ENCODE results near the gene TSPYL4. TPM values are rescaled to one million over a fixed set of nuclear protein-coding genes. Genes with fewer than 3 reads are reported as not detected.
A peak's percentile ranks its signal among the peaks of the same experiment; 100 is the strongest.

TSPYL4 gene
- total RNA-seq (10 to 100 TPM; 16.2 to 45.7 (median 32.6) TPM), polyA plus RNA-seq (10 to 100 TPM; 14.6 to 58.4 (median 16.0) TPM)
- long read RNA-seq, donor 1, full-length matches to known transcripts, result 84 of 84 reads
- long read RNA-seq, donor 1, partial matches to known transcripts, result 0 of 84 reads
- long read RNA-seq, donor 1, other reads (novel, unspliced or antisense), result 0 of 84 reads
- long read RNA-seq, donor 2, full-length matches to known transcripts, result 117 of 117 reads
- long read RNA-seq, donor 2, partial matches to known transcripts, result 0 of 117 reads
- long read RNA-seq, donor 2, other reads (novel, unspliced or antisense), result 0 of 117 reads
- long read RNA-seq, donor 3, full-length matches to known transcripts, result 95 of 95 reads
- long read RNA-seq, donor 3, partial matches to known transcripts, result 0 of 95 reads
- long read RNA-seq, donor 3, other reads (novel, unspliced or antisense), result 0 of 95 reads
- long read RNA-seq, donor 4, full-length matches to known transcripts, result 3 of 3 reads
- long read RNA-seq, donor 4, partial matches to known transcripts, result 0 of 3 reads
- long read RNA-seq, donor 4, other reads (novel, unspliced or antisense), result 0 of 3 reads
- long read RNA-seq, donor 5, full-length matches to known transcripts, result 10 of 12 reads
- long read RNA-seq, donor 5, partial matches to known transcripts, result 0 of 12 reads
- long read RNA-seq, donor 5, other reads (novel, unspliced or antisense), result 2 of 12 reads
- long read RNA-seq, donor 6, full-length matches to known transcripts, result 8 of 10 reads
- long read RNA-seq, donor 6, partial matches to known transcripts, result 0 of 10 reads
- long read RNA-seq, donor 6, other reads (novel, unspliced or antisense), result 2 of 10 reads
- long read RNA-seq, donor 7, full-length matches to known transcripts, result 43 of 43 reads
- long read RNA-seq, donor 7, partial matches to known transcripts, result 0 of 43 reads
- long read RNA-seq, donor 7, other reads (novel, unspliced or antisense), result 0 of 43 reads
- long read RNA-seq, donor 8, full-length matches to known transcripts, result 70 of 70 reads
- long read RNA-seq, donor 8, partial matches to known transcripts, result 0 of 70 reads
- long read RNA-seq, donor 8, other reads (novel, unspliced or antisense), result 0 of 70 reads
- long read RNA-seq, donor 9, full-length matches to known transcripts, result 83 of 83 reads
- long read RNA-seq, donor 9, partial matches to known transcripts, result 0 of 83 reads
- long read RNA-seq, donor 9, other reads (novel, unspliced or antisense), result 0 of 83 reads
- long read RNA-seq, donor 10, full-length matches to known transcripts, result 38 of 38 reads
- long read RNA-seq, donor 10, partial matches to known transcripts, result 0 of 38 reads
- long read RNA-seq, donor 10, other reads (novel, unspliced or antisense), result 0 of 38 reads

DNA sequence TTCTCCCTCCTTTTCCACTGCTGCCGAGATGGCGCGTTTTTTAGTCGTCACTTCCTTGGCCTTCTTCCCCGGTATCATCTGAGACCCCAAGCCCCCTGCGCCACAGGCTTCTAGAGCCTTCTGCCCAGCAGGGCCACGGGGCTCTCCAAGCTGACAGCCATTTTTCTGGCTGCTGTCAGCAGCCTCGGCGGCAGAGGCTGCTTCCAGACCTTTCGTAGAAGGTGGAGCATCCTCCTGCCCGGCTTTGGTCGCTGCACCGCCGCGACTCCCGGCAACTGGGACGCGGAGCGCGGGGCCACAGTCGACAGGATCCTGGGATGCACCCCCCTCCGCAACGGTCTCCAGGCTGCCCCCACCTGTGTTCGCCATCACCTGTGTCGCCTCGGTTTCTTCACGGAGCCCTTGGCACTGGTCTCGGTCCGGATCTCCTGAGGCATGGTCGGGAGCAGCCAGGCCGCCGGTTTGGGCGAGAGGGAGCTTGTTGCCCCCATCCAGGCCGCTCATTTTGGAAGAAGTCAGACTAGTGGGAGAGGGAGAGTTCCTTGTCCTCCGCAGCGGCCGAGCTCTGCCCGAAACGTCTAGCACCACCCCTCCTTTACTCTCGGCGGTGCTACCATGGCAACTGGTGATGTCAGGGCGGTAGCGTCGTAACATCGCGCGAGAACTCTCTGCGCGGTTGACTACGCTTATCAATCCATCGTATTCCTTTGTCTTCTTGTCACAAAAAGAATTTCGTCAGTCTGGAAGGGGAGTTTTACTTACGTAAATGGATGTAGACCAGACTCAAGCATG lies at the start of gene TSPYL4:
Gene TSPYL4 (minus strand): TSS at position 571 of the 792 bp plus-strand sequence. CDS start 67 bp downstream, at position 504.
- no peaks in the 10 kb centered on the region for H3K36me3 ChIP-seq (replicated peaks in 1 of 2)
- TF ChIP-seq, protein P1, sequence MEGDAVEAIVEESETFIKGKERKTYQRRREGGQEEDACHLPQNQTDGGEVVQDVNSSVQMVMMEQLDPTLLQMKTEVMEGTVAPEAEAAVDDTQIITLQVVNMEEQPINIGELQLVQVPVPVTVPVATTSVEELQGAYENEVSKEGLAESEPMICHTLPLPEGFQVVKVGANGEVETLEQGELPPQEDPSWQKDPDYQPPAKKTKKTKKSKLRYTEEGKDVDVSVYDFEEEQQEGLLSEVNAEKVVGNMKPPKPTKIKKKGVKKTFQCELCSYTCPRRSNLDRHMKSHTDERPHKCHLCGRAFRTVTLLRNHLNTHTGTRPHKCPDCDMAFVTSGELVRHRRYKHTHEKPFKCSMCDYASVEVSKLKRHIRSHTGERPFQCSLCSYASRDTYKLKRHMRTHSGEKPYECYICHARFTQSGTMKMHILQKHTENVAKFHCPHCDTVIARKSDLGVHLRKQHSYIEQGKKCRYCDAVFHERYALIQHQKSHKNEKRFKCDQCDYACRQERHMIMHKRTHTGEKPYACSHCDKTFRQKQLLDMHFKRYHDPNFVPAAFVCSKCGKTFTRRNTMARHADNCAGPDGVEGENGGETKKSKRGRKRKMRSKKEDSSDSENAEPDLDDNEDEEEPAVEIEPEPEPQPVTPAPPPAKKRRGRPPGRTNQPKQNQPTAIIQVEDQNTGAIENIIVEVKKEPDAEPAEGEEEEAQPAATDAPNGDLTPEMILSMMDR (IDR thresholded peaks at IDR 0.05), result no peak
- TF ChIP-seq POLR2A (IDR thresholded peaks at IDR 0.05), result peak; percentile 90 to 96
- H3K4me3 ChIP-seq, result peak within 1 kb of the TSS; percentile 91 to 96 (median 95)
- H3K27ac ChIP-seq, result peak within 1 kb of the TSS; percentile 82 to 98 (median 87)
- H3K27me3 ChIP-seq, result no peaks in the 10 kb centered on the region
- H3K4me1 ChIP-seq (replicated peaks in 1 of 2), result peaks cover 42 to 63% of the 10 kb centered on the region in 2 donors
- DNase-seq, result peak; percentile 95 to 99 (median 97)
- 0 to 1% (median 1%) methylated on average over 31 to 53 of the region's 53 CpGs for WGBS, 4 donors
- intact Hi-C loops (cut with DNase I), result no loop called here
- H3K9me3 ChIP-seq (replicated peaks in 1 of 3), result no peaks in the 10 kb centered on the region

DNA sequence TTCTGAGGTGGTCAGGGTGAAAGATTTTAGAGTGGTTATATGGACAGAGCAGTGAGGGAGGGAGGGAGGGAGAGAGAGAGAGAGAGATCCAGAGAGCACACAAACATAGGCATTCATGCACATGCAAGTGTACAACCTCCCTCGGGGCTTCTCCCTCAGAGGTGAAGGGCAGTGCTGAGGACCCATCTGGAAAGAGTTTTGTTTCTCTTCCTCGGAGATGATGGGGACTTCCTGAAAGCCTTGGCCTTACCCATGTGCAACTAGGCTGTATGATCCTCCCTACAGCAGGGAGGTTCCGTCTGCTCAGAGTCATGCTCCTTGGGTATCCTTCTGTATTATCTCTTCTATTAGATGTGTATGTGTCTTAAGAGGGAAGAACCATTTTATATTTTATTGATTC lies 47.2 kb upstream of the TSPYL4 start:
- Histone ChIP-seq H3K4me1 (replicated peaks in 1 of 2) (peaks cover 0 to 10% of the 10 kb centered on the region in 2 donors), H3K9me3 (replicated peaks in 1 of 3) (no peaks in the 10 kb centered on the region), H3K27me3 (no peaks in the 10 kb centered on the region), H3K36me3 (replicated peaks in 1 of 2) (no peaks in the 10 kb centered on the region), H3K27ac (no peak overlapping the region), H3K4me3 (no peak overlapping the region)
- DNase-seq, result no peak
- intact Hi-C loops (cut with DNase I), result no loop called here
- 57 to 77% (median 70%) methylated on average over 3 of the region's 3 CpGs for WGBS, 4 donors
- no peak for TF ChIP-seq POLR2A (IDR thresholded peaks at IDR 0.05)
- TF ChIP-seq, protein P1 (IDR thresholded peaks at IDR 0.05), result no peak

DNA sequence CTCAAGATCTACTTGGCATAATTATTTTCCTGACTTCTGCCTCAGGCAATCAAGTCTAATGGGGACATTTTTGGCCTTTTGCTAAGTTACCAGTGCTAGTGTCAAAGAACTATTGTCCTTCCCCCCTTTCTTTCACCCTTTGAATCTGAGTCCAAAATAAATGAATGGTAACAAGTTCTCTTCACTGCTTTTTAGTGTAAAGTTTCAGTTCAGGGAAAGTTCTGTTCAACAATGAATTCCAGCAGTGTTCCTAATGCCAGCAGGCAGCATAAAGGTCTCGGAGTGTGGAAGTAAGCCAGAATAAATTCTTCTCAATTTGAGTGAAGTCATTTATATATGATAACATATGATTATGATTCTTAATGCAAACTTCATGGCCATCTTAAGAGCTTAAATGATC lies 46.7 kb upstream of the TSPYL4 start:
- Histone ChIP-seq H3K4me3 (no peak overlapping the region), H3K4me1 (replicated peaks in 1 of 2) (peaks cover 0 to 10% of the 10 kb centered on the region in 2 donors), H3K27ac (no peak overlapping the region), H3K27me3 (no peaks in the 10 kb centered on the region), H3K9me3 (replicated peaks in 1 of 3) (no peaks in the 10 kb centered on the region), H3K36me3 (replicated peaks in 1 of 2) (no peaks in the 10 kb centered on the region)
- no peak for DNase-seq
- intact Hi-C loops (cut with DNase I), result no loop called here
- TF ChIP-seq, protein P1 (IDR thresholded peaks at IDR 0.05), result no peak
- TF ChIP-seq POLR2A (IDR thresholded peaks at IDR 0.05), result no peak
- 66 to 83% (median 81%) methylated on average over 1 of the region's 1 CpG for WGBS, 4 donors

Data from adrenal gland (tissue), 19 donors.